ENCODE results near the gene ZNF521. TPM values are rescaled to one million over a fixed set of nuclear protein-coding genes. Genes with fewer than 3 reads are reported as not detected.

The ZNF521 gene
- total and polyA plus RNA-seq, 10 donors: 2.9 to 136 (median 71.8) TPM

DNA sequence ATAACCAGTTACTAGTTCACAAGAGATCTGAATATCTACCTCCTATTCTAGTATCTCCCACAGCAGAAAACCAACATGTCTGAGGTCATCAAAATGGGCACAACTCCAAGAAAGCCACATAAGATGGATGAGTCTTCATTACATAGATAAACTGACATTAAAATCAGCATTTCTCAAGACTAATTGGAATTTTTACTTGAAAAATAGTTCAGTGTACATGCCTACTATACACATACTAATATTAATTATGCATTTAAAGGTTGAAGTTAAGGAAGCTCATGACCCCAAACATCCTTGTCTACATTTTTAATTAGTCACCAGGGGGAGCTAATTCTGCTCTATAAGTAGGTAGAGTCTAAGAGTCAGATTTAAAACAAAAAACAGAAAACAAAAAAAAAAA, 41.9 kb downstream of the ZNF521 start:
- no peaks in the 10 kb centered on the region for H3K36me3 ChIP-seq
- H3K4me3 ChIP-seq: no peak overlapping the region
- H3K27me3 ChIP-seq (replicated peaks in 1 of 7): no peaks in the 10 kb centered on the region
- H3K4me1 ChIP-seq: no peaks in the 10 kb centered on the region
- TF ChIP-seq, protein P1, sequence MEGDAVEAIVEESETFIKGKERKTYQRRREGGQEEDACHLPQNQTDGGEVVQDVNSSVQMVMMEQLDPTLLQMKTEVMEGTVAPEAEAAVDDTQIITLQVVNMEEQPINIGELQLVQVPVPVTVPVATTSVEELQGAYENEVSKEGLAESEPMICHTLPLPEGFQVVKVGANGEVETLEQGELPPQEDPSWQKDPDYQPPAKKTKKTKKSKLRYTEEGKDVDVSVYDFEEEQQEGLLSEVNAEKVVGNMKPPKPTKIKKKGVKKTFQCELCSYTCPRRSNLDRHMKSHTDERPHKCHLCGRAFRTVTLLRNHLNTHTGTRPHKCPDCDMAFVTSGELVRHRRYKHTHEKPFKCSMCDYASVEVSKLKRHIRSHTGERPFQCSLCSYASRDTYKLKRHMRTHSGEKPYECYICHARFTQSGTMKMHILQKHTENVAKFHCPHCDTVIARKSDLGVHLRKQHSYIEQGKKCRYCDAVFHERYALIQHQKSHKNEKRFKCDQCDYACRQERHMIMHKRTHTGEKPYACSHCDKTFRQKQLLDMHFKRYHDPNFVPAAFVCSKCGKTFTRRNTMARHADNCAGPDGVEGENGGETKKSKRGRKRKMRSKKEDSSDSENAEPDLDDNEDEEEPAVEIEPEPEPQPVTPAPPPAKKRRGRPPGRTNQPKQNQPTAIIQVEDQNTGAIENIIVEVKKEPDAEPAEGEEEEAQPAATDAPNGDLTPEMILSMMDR (IDR thresholded peaks at IDR 0.05 in 8 of 11, conservative IDR thresholded peaks at IDR 0.05 in 3 of 11): peak in 1 of 11 experiments; percentile 10
- TF ChIP-seq POLR2A (IDR thresholded peaks at IDR 0.05) (no peak), POLR2AphosphoS5 (IDR thresholded peaks at IDR 0.05) (no peak)
- no peaks in the 10 kb centered on the region for H3K9me3 ChIP-seq
- DNase-seq: no peak
- H3K27ac ChIP-seq: no peak overlapping the region
- intact Hi-C loops (cut with DNase I; ENCODE audit: low total_unique reads): no loop called here

DNA sequence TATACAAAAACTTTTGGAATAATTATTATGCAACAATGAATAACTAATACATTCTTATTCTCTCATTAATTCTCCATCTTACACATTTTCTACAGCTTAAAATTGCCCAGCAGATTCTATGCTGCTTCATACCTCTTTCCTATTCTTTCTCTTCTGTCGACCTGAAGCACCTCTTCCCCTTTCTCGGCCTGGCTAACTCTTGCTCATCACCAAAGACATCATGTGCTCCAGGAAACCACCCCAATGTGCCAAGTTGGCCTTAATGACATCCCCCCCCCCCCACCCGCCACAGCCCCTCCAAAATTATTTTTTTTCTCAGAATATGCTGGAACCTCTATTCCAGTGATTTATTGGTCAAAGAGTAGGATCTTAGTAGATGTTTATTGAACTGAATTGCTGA, 43.6 kb downstream of the ZNF521 start:
- Histone ChIP-seq H3K4me3 (no peak overlapping the region), H3K27me3 (replicated peaks in 1 of 7) (no peaks in the 10 kb centered on the region), H3K4me1 (no peaks in the 10 kb centered on the region), H3K27ac (no peak overlapping the region), H3K9me3 (no peaks in the 10 kb centered on the region), H3K36me3 (no peaks in the 10 kb centered on the region)
- 40 to 80% (median 65%) methylated on average over 3 of the region's 3 CpGs for WGBS, 5 donors
- TF ChIP-seq POLR2A (IDR thresholded peaks at IDR 0.05) (no peak), POLR2AphosphoS5 (IDR thresholded peaks at IDR 0.05) (no peak)
- TF ChIP-seq, protein P1 (IDR thresholded peaks at IDR 0.05 in 8 of 11, conservative IDR thresholded peaks at IDR 0.05 in 3 of 11): no peak
- no peak for DNase-seq
- intact Hi-C loops (cut with DNase I; ENCODE audit: low total_unique reads): no loop called here

DNA sequence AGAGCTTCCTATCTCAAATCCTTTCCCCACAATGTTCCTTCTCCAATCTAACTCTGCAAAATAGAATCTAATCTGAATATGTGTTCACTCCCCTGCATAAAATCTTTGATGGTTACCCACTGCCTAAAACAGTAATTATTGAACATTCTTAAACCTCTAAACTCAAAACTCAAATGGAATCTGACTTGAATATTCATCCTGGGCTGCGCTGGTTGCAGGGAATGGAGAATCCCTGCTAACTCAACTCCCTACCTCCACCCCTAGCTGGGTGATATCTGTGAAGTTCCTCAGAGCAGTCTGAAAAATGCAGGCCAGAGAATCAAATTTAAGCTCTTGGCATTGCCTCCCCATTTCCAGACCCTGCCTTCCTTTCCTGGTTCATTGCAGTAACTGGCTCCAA, 44.8 kb downstream of the ZNF521 start:
- 87 to 98% (median 90%) methylated on average over 1 of the region's 1 CpG for WGBS, 5 donors

DNA sequence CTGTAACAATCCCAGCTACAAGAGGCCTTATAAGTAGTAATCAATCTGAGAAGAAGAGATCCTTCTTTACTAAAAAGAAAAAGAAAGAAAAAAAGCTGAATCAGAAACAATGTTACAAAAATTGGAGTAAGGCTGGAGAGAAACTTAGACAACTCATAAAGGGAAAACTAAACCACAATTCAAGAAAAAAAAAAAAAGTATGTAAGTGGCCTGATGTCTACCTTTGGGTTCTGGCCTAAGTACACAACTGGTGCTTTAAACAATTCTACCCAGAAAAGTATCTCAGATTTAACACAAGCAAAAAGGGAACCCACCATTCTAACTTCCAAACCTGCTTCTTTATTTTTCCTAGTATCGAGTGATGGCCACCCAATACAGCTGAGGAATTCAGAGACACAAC, 45.3 kb downstream of the ZNF521 start:
- H3K27me3 ChIP-seq (replicated peaks in 1 of 7): no peaks in the 10 kb centered on the region
- no peak for DNase-seq
- no peak overlapping the region for H3K27ac ChIP-seq
- no peaks in the 10 kb centered on the region for H3K9me3 ChIP-seq
- no peaks in the 10 kb centered on the region for H3K36me3 ChIP-seq
- TF ChIP-seq, protein P1 (IDR thresholded peaks at IDR 0.05 in 8 of 11, conservative IDR thresholded peaks at IDR 0.05 in 3 of 11): no peak
- TF ChIP-seq POLR2A (IDR thresholded peaks at IDR 0.05) (no peak), POLR2AphosphoS5 (IDR thresholded peaks at IDR 0.05) (no peak)
- intact Hi-C loops (cut with DNase I; ENCODE audit: low total_unique reads): no loop called here
- 94 to 100% (median 96%) methylated on average over 1 of the region's 1 CpG for WGBS, 5 donors
- H3K4me1 ChIP-seq: no peaks in the 10 kb centered on the region
- H3K4me3 ChIP-seq: no peak overlapping the region

More for the DNA sequence above, 44.8 kb downstream of the ZNF521 start:
- TF ChIP-seq, protein P1 (IDR thresholded peaks at IDR 0.05 in 8 of 11, conservative IDR thresholded peaks at IDR 0.05 in 3 of 11): no peak
- no peak for TF ChIP-seq POLR2AphosphoS5 (IDR thresholded peaks at IDR 0.05)
- TF ChIP-seq POLR2A (IDR thresholded peaks at IDR 0.05): no peak
- intact Hi-C loops (cut with DNase I; ENCODE audit: low total_unique reads): no loop called here
- no peaks in the 10 kb centered on the region for H3K9me3 ChIP-seq
- no peak for DNase-seq
- H3K36me3 ChIP-seq: no peaks in the 10 kb centered on the region
- no peaks in the 10 kb centered on the region for H3K27me3 ChIP-seq (replicated peaks in 1 of 7)
- H3K4me1 ChIP-seq: no peaks in the 10 kb centered on the region
- no peak overlapping the region for H3K4me3 ChIP-seq
- no peak overlapping the region for H3K27ac ChIP-seq
